ENCODE data around the gene GCC1. TPM values are rescaled to one million over a fixed set of nuclear protein-coding genes. Genes with fewer than 3 reads are reported as not detected.
"Not testable (repeated sequence)": the region's sequence is repeated elsewhere in the genome, so short reads cannot be mapped to it uniquely, and the experiment has no call there.

Gene GCC1
- total and polyA plus RNA-seq, 7 donors: 7.2 to 19.2 (median 12.2) TPM

- no peaks in the 10 kb centered on the region for H3K4me1 ChIP-seq
- no peak for TF ChIP-seq EP300 (IDR thresholded peaks at IDR 0.05)
- TF ChIP-seq CTCF (IDR thresholded peaks at IDR 0.05): no peak
- TF ChIP-seq POLR2AphosphoS5 (IDR thresholded peaks at IDR 0.05): no peak
- no peak for TF ChIP-seq POLR2A (IDR thresholded peaks at IDR 0.05)
- peaks cover 0 to 9% (median 0%) of the 10 kb centered on the region in 4 donors for H3K9me3 ChIP-seq
- 84 to 86% methylated on average over 1 of the region's 1 CpG for WGBS, 2 donors
- H3K36me3 ChIP-seq: no peaks in the 10 kb centered on the region
- DNase-seq: no peak
- H3K4me3 ChIP-seq: no peak overlapping the region
- intact Hi-C loops (cut with DNase I): no loop called here
- no peaks in the 10 kb centered on the region for H3K27me3 ChIP-seq
- no peak overlapping the region for H3K27ac ChIP-seq
Measured at GRCh38 chr7:127546313-127546712, 39.1 kb downstream of the GCC1 start.

GRCh38 chr7:127541548-127541947 is 43.8 kb downstream of the GCC1 start:
- H3K9me3 ChIP-seq: peaks cover 0 to 9% (median 0%) of the 10 kb centered on the region in 4 donors
- WGBS, 2 donors: 85 to 90% methylated on average over 4 of the region's 4 CpGs
- TF ChIP-seq POLR2AphosphoS5 (IDR thresholded peaks at IDR 0.05) (no peak), POLR2A (IDR thresholded peaks at IDR 0.05) (no peak), EP300 (IDR thresholded peaks at IDR 0.05) (no peak), CTCF (IDR thresholded peaks at IDR 0.05) (no peak)
- peaks cover 0 to 6% (median 3%) of the 10 kb centered on the region in 4 donors for H3K4me1 ChIP-seq
- H3K4me3 ChIP-seq: no peak overlapping the region
- intact Hi-C loops (cut with DNase I): no loop called here
- H3K36me3 ChIP-seq: no peaks in the 10 kb centered on the region
- H3K27me3 ChIP-seq: peaks cover 0 to 28% (median 6%) of the 10 kb centered on the region in 3 donors
- DNase-seq: no peak
- no peak overlapping the region for H3K27ac ChIP-seq

- H3K4me3 ChIP-seq; H3K27ac ChIP-seq; H3K36me3 ChIP-seq; H3K9me3 ChIP-seq; DNase-seq; H3K4me1 ChIP-seq; intact Hi-C loops (cut with DNase I): not testable (repeated sequence)
- peaks cover 0 to 39% (median 6%) of the 10 kb centered on the region in 3 donors for H3K27me3 ChIP-seq
- 82 to 83% methylated on average over 10 of the region's 10 CpGs for WGBS, 2 donors
Measured at GRCh38 chr7:127540461-127540860, 44.9 kb downstream of the GCC1 start.

GRCh38 chr7:127539116-127539515 is 46.3 kb downstream of the GCC1 start:
- DNase-seq: no peak

GRCh38 chr7:127536741-127537140 is 48.7 kb downstream of the GCC1 start:
- no peak overlapping the region for H3K27ac ChIP-seq
- no peak overlapping the region for H3K4me3 ChIP-seq
- TF ChIP-seq POLR2A (IDR thresholded peaks at IDR 0.05): no peak
- intact Hi-C loops (cut with DNase I): no loop called here
- 7 to 19% methylated on average over 16 of the region's 16 CpGs for WGBS, 2 donors
- H3K36me3 ChIP-seq: no peaks in the 10 kb centered on the region
- peaks cover 0 to 8% (median 3%) of the 10 kb centered on the region in 4 donors for H3K4me1 ChIP-seq
- H3K27me3 ChIP-seq: peaks cover 0 to 49% (median 6%) of the 10 kb centered on the region in 3 donors
- H3K9me3 ChIP-seq: no peaks in the 10 kb centered on the region
- no peak for DNase-seq

More at GRCh38 chr7:127539116-127539515, 46.3 kb downstream of the GCC1 start:
- TF ChIP-seq EP300 (IDR thresholded peaks at IDR 0.05) (no peak), POLR2A (IDR thresholded peaks at IDR 0.05) (no peak), POLR2AphosphoS5 (IDR thresholded peaks at IDR 0.05) (no peak), CTCF (IDR thresholded peaks at IDR 0.05) (no peak)
- no peak overlapping the region for H3K27ac ChIP-seq
- WGBS, 2 donors: 56 to 79% methylated on average over 9 of the region's 9 CpGs
- H3K4me1 ChIP-seq: peaks cover 0 to 8% (median 3%) of the 10 kb centered on the region in 4 donors
- H3K9me3 ChIP-seq: no peaks in the 10 kb centered on the region
- H3K27me3 ChIP-seq: peaks cover 0 to 49% (median 6%) of the 10 kb centered on the region in 3 donors
- H3K4me3 ChIP-seq: no peak overlapping the region
- no peaks in the 10 kb centered on the region for H3K36me3 ChIP-seq
- intact Hi-C loops (cut with DNase I): no loop called here

- Histone ChIP-seq H3K36me3 (no peaks in the 10 kb centered on the region), H3K4me3 (no peak overlapping the region), H3K4me1 (peaks cover 0 to 8% (median 3%) of the 10 kb centered on the region in 4 donors), H3K27me3 (peaks cover 0 to 49% (median 6%) of the 10 kb centered on the region in 3 donors), H3K27ac (no peak overlapping the region), H3K9me3 (no peaks in the 10 kb centered on the region)
- TF ChIP-seq CTCF (IDR thresholded peaks at IDR 0.05): no peak
- no peak for TF ChIP-seq POLR2AphosphoS5 (IDR thresholded peaks at IDR 0.05)
- no peak for TF ChIP-seq POLR2A (IDR thresholded peaks at IDR 0.05)
- TF ChIP-seq EP300 (IDR thresholded peaks at IDR 0.05): no peak
- intact Hi-C loops (cut with DNase I): no loop called here
- DNase-seq: no peak
- WGBS, 2 donors: 72 to 76% methylated on average over 2 of the region's 2 CpGs
Measured at GRCh38 chr7:127536394-127536691, 49.1 kb downstream of the GCC1 start.

Data from sigmoid colon (tissue), 7 donors.